Endothelial cell of umbilical vein (primary cell): ENCODE results near the gene NCEH1. TPM values are rescaled to one million over a fixed set of nuclear protein-coding genes. Genes with fewer than 3 reads are reported as not detected.

ENCODE experiments used
- BruUV-seq: library from RNA; stranded (reverse); fragments of 400-500 nt; replicated peaks from 2 replicates; lab custom pipeline; 2021; lab: Mats Ljungman, UMichigan
- CTCF ChIA-PET: fragments of 300-600, 350-600 bp; sonication (Branson Sonifier 250); formaldehyde crosslinking; loops from one replicate; lab custom pipeline; 2021; ENCODE audit warnings: antibody characterized with exemption, inconsistent platforms; lab: Charles Lee
- POLR2A ChIA-PET: fragments of 300-600, 350-600 bp; sonication (Branson Sonifier 250); formaldehyde crosslinking; loops from one replicate; lab custom pipeline; 2021; ENCODE audit warnings: antibody characterized with exemption, inconsistent platforms; lab: Charles Lee
- DNase-seq: peaks from one replicate; pipeline ENCODE4 v3.0.0-alpha.2; 2011; ENCODE audit warnings: low read depth, low spot score
- FAIRE-seq: peaks from 2 replicates; lab custom pipeline; 2011; peaks lifted over from hg19 to GRCh38; lab: Jason Lieb, UNC
- H2AFZ ChIP-seq: 2 replicates; pipeline ENCODE4 v1.6.0; 2012; ENCODE audit warnings: low read depth, low read length, control low read depth, inconsistent platforms
- H3K27ac ChIP-seq: 2 replicates; pipeline ENCODE4 v1.5.1; 2011; ENCODE audit warnings: low read depth, mild to moderate bottlenecking, control low read depth, low read length, moderate library complexity; ENCODE audit not compliant: insufficient read depth
- H3K27me3 ChIP-seq, 2 experiments: 2 replicates each; pipeline versions ENCODE4 v1.6.0 to v1.6.1; 2011; ENCODE audit warnings: low read length in 2 of 2, mixed read lengths in 1 of 2; ENCODE audit not compliant: control insufficient read depth in 2 of 2, insufficient read depth in 2 of 2
- H3K36me3 ChIP-seq, 2 experiments: 2 replicates in 1 of 2; 3 replicates in 1 of 2; pipeline ENCODE4 v1.5.1; 2011; ENCODE audit warnings: low read length in 2 of 2, mild to moderate bottlenecking in 1 of 2, moderate library complexity in 1 of 2; ENCODE audit not compliant: control insufficient read depth in 2 of 2, insufficient read depth in 2 of 2; ENCODE audit errors: extremely low read depth in 1 of 2
- H3K4me1 ChIP-seq: 3 replicates; pipeline ENCODE4 v1.5.1; 2011; ENCODE audit warnings: mild to moderate bottlenecking, low read length; ENCODE audit not compliant: control insufficient read depth, insufficient read depth; ENCODE audit errors: extremely low read depth
- H3K4me2 ChIP-seq: 2 replicates; pipeline ENCODE4 v1.6.1; 2011; ENCODE audit warnings: low read length, control low read depth, mixed read lengths; ENCODE audit not compliant: insufficient read depth
- H3K4me3 ChIP-seq, 3 experiments: fragments of 200-600 bp in 1 of 3; sonication (generic), shearing (Covaris generic) in 1 of 3; replicated peaks in 1 of 3; 2 replicates each; pipeline ENCODE4 v1.5.1; 2011 to 2016; ENCODE audit warnings: control low read depth in 3 of 3, low read length in 3 of 3, mild to moderate bottlenecking in 2 of 3, inconsistent platforms in 1 of 3, low read depth in 1 of 3, moderate library complexity in 1 of 3; ENCODE audit not compliant: insufficient read depth in 1 of 3
- H3K79me2 ChIP-seq: 2 replicates; pipeline ENCODE4 v1.6.0; 2012; ENCODE audit warnings: low read length, inconsistent platforms; ENCODE audit not compliant: control insufficient read depth, insufficient read depth
- H3K9ac ChIP-seq: replicated peaks from 2 replicates; pipeline ENCODE3; 2011; ENCODE audit warnings: low read length, control low read depth; ENCODE audit not compliant: insufficient read depth; ENCODE audit errors: extremely low read depth
- H3K9me1 ChIP-seq: replicated peaks from 3 replicates; pipeline ENCODE4 v1.6.0; 2011; ENCODE audit warnings: mild to moderate bottlenecking, low read length; ENCODE audit not compliant: control insufficient read depth, insufficient read depth; ENCODE audit errors: extremely low read depth
- H3K9me3 ChIP-seq: replicated peaks from 2 replicates; pipeline ENCODE4 v1.5.1; 2012; ENCODE audit warnings: low read length, inconsistent platforms; ENCODE audit not compliant: control insufficient read depth, insufficient read depth
- H4K20me1 ChIP-seq: replicated peaks from 2 replicates; pipeline ENCODE3; 2011; ENCODE audit warnings: mild to moderate bottlenecking, low read length; ENCODE audit not compliant: control insufficient read depth, insufficient read depth; ENCODE audit errors: extremely low read depth
- EZH2 ChIP-seq: IDR thresholded peaks from 2 replicates; pipeline ENCODE4 v1.6.1; 2012; ENCODE audit warnings: borderline replicate concordance, low read depth, mild to moderate bottlenecking, moderate library complexity, low read length, inconsistent platforms; ENCODE audit not compliant: severe bottlenecking
- FOS ChIP-seq: IDR thresholded peaks from 2 replicates; pipeline ENCODE4 v1.6.1; 2011; ENCODE audit warnings: mild to moderate bottlenecking, low read length, moderate library complexity, borderline replicate concordance; ENCODE audit not compliant: insufficient read depth
- GATA2 ChIP-seq: IDR thresholded peaks from 2 replicates; pipeline ENCODE4 v1.7.0; 2011; ENCODE audit warnings: low read depth, mild to moderate bottlenecking, moderate library complexity, mixed read lengths, low read length; ENCODE audit not compliant: insufficient read length, insufficient read depth
- JUN ChIP-seq: IDR thresholded peaks from 2 replicates; pipeline ENCODE4 v1.6.1; 2011; ENCODE audit warnings: borderline replicate concordance, low read depth; ENCODE audit not compliant: insufficient read length, insufficient read depth
- MAX ChIP-seq: IDR thresholded peaks from 2 replicates; pipeline ENCODE4 v1.6.1; 2011; ENCODE audit not compliant: insufficient read depth, insufficient read length
- MYC ChIP-seq: IDR thresholded peaks from one replicate; pipeline ENCODE4 v1.6.1; 2011; ENCODE audit warnings: mild to moderate bottlenecking, low read depth, low read length
- POLR2A ChIP-seq: IDR thresholded peaks from 2 replicates; pipeline ENCODE4 v1.6.1; 2012; ENCODE audit warnings: low read depth, mild to moderate bottlenecking, control low read depth, low read length
- POLR2AphosphoS5 ChIP-seq: IDR thresholded peaks from 2 replicates; pipeline ENCODE4 v1.6.1; 2012; ENCODE audit warnings: low read depth, mild to moderate bottlenecking, control low read depth, low read length, moderate library complexity; ENCODE audit not compliant: insufficient read depth
- dilution Hi-C: fragments of 300-500 bp; cut with MboI; formaldehyde crosslinking; loops from one replicate; pipeline ENCODE4 v1.15.0; 2019; ENCODE audit warnings: low sequenced_read_pairs; ENCODE audit not compliant: extremely low pct_ligation_motif_present
- intact Hi-C: fragments of 100-400 bp; cut with micrococcal nuclease; formaldehyde crosslinking; loops from one replicate; pipeline ENCODE4 v1.10.0; 2022
- polyA plus RNA-seq, 4 experiments: library from polyadenylated mRNA; depleted of rRNA in 3 of 4; stranded (reverse) in 3 of 4; unstranded in 1 of 4; fragments of >200 nt; gene quantifications; 2 replicates each; pipeline versions ENCODE4 v1.2.1 to v1.2.3, GENCODE V29; 2011 to 2012; ENCODE audit warnings: missing spikeins in 1 of 4
- total RNA-seq: library from RNA; stranded (reverse); gene quantifications from 2 replicates; pipeline ENCODE4 v1.2.3, GENCODE V29; 2021
- TF ChIP-seq, protein P1 (sequence below), 2 donors: IDR thresholded peaks; 1 replicate in 1 of 2; 2 replicates in 1 of 2; pipeline ENCODE4 v1.5.1; 2011; ENCODE audit warnings: low read length in 2 of 2, mild to moderate bottlenecking in 2 of 2, moderate library complexity in 2 of 2, control low read depth in 1 of 2, inconsistent platforms in 1 of 2, low read depth in 1 of 2; ENCODE audit not compliant: insufficient read depth in 1 of 2; ENCODE audit errors: extremely low read depth in 1 of 2

Gene NCEH1
- total and polyA plus RNA-seq, 2 donors (not counting 3 experiments of a cell fraction or from before 2014, with no cell fraction given), result 10.0 to 20.3 TPM

- H3K4me2 ChIP-seq, result no peak overlapping the region
- no TSS peak for BruUV-seq
- H3K79me2 ChIP-seq, result no peaks in the 10 kb centered on the region
- no peak overlapping the region for H2AFZ ChIP-seq
- peak; percentile 48 for FAIRE-seq
- H4K20me1 ChIP-seq, result no peaks in the 10 kb centered on the region
- H3K4me1 ChIP-seq, result no peaks in the 10 kb centered on the region
- dilution Hi-C loops (no loop called here), intact Hi-C loops (no loop called here)
- H3K4me3 ChIP-seq, result no peak overlapping the region
- H3K9me3 ChIP-seq, result peaks cover 3% of the 10 kb centered on the region
- no peak for DNase-seq
- H3K36me3 ChIP-seq, result no peaks in the 10 kb centered on the region
- H3K9me1 ChIP-seq, result no peaks in the 10 kb centered on the region
- ChIA-PET POLR2A (interaction anchor here (1.0 kb wide), 1 partner anchor 33 kb away, joined by 5 read pairs; the partner anchor contains the start of gene ECT2), CTCF (interaction anchor here (0.6 to 1.8 kb wide), 12 partner anchors 9 to 44 kb away, joined by 3 to 16 read pairs (median 4); partner anchors contain the start of gene ECT2)
- no peak overlapping the region for H3K9ac ChIP-seq
- no peak for TF ChIP-seq POLR2A
- TF ChIP-seq, protein P1, sequence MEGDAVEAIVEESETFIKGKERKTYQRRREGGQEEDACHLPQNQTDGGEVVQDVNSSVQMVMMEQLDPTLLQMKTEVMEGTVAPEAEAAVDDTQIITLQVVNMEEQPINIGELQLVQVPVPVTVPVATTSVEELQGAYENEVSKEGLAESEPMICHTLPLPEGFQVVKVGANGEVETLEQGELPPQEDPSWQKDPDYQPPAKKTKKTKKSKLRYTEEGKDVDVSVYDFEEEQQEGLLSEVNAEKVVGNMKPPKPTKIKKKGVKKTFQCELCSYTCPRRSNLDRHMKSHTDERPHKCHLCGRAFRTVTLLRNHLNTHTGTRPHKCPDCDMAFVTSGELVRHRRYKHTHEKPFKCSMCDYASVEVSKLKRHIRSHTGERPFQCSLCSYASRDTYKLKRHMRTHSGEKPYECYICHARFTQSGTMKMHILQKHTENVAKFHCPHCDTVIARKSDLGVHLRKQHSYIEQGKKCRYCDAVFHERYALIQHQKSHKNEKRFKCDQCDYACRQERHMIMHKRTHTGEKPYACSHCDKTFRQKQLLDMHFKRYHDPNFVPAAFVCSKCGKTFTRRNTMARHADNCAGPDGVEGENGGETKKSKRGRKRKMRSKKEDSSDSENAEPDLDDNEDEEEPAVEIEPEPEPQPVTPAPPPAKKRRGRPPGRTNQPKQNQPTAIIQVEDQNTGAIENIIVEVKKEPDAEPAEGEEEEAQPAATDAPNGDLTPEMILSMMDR (IDR thresholded peaks at IDR 0.05; ENCODE audit: extremely low read depth in 1 of 2, insufficient read depth in 1 of 2, low read depth in 1 of 2, low read length in 2 of 2), result peak; percentile 15 to 34
- H3K27ac ChIP-seq, result no peak overlapping the region
- no peaks in the 10 kb centered on the region for H3K27me3 ChIP-seq
Measured at GRCh38 chr3:172717493-172718088, 6.7 kb upstream of the NCEH1 start.

DNA sequence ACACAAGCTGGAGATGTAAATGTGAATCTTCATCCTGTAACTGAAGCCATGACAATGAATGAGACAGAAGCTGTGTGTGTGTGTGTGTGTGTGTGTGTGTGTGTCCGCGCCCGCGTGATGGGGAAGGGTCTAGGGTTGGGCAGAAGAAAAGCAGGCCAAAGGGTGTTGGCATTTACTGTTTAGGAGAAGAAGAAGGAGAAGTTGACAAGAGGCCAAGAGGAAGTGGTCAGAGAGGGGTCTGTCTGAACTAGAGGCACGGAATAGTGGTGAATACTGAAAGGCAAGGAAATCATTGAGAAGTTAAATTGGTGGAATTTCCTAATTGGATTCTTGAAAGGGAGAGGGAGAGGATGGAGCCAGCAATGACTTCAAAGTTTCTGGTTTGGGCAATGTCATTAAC is 5.6 kb upstream of the NCEH1 start:
- no peaks in the 10 kb centered on the region for H4K20me1 ChIP-seq
- BruUV-seq, result no TSS peak
- intact Hi-C loops (no loop called here), dilution Hi-C loops (no loop called here)
- no peaks in the 10 kb centered on the region for H3K9me1 ChIP-seq
- no peak overlapping the region for H3K4me2 ChIP-seq
- FAIRE-seq (no peak), DNase-seq (no peak)
- H3K9me3 ChIP-seq, result peaks cover 3% of the 10 kb centered on the region
- no peak overlapping the region for H3K9ac ChIP-seq
- no peaks in the 10 kb centered on the region for H3K36me3 ChIP-seq
- no peak overlapping the region for H3K27ac ChIP-seq
- H3K4me3 ChIP-seq, result no peak overlapping the region
- TF ChIP-seq GATA2, result no peak
- no peak for TF ChIP-seq MAX
- TF ChIP-seq, protein P1 (IDR thresholded peaks at IDR 0.05; ENCODE audit: extremely low read depth in 1 of 2, insufficient read depth in 1 of 2, low read depth in 1 of 2, low read length in 2 of 2), result no peak
- no peak for TF ChIP-seq EZH2
- TF ChIP-seq POLR2AphosphoS5, result no peak
- TF ChIP-seq MYC, result no peak
- no peak for TF ChIP-seq FOS
- no peak for TF ChIP-seq JUN
- TF ChIP-seq POLR2A, result no peak
- peaks cover 8% of the 10 kb centered on the region for H3K4me1 ChIP-seq
- no peaks in the 10 kb centered on the region for H3K27me3 ChIP-seq
- no peaks in the 10 kb centered on the region for H3K79me2 ChIP-seq
- POLR2A ChIA-PET, result no interaction called here
- CTCF ChIA-PET, result interaction anchor here (1.8 kb wide), 1 partner anchor 43 kb away, joined by 16 read pairs; no protein-coding TSS in a partner anchor
- no peak overlapping the region for H2AFZ ChIP-seq
